Loucy (cell line): ENCODE data around the gene KRTAP4-2.

Experiments used
- H2AFZ ChIP-seq: fragments of 200-600 bp; sonication (generic); 2 replicates; pipeline ENCODE4 v1.6.0; 2016; ENCODE audit warnings: antibody characterized with exemption, mild to moderate bottlenecking, low read length, moderate library complexity
- H3F3A ChIP-seq: fragments of 200-600 bp; 2 replicates; pipeline ENCODE4 v1.6.0; 2016; ENCODE audit warnings: antibody characterized with exemption, low read depth, mild to moderate bottlenecking
- H3K27me3 ChIP-seq: fragments of 200-600 bp; sonication (generic); 2 replicates; pipeline ENCODE4 v1.6.1; 2014; ENCODE audit warnings: low read length, mild to moderate bottlenecking; ENCODE audit not compliant: insufficient read depth, poor library complexity, severe bottlenecking
- H3K36me3 ChIP-seq: fragments of 200-600 bp; sonication (generic); 2 replicates; pipeline ENCODE4 v1.6.1; 2016; ENCODE audit warnings: low read length; ENCODE audit not compliant: insufficient read depth
- H3K4me1 ChIP-seq: fragments of 200-600 bp; sonication (generic); 2 replicates; pipeline ENCODE4 v1.5.1; 2014; ENCODE audit warnings: low read length, mild to moderate bottlenecking; ENCODE audit not compliant: insufficient read depth, poor library complexity, severe bottlenecking
- H3K4me2 ChIP-seq: fragments of 200-600 bp; sonication (generic); 2 replicates; pipeline ENCODE4 v1.6.0; 2014; ENCODE audit warnings: antibody characterized with exemption, low read length, low read depth, mild to moderate bottlenecking; ENCODE audit not compliant: poor library complexity, severe bottlenecking
- H3K4me3 ChIP-seq: fragments of 200-600 bp; sonication (generic); 2 replicates; pipeline ENCODE4 v1.5.1; 2014; ENCODE audit warnings: low read length, mild to moderate bottlenecking, mixed read lengths; ENCODE audit not compliant: poor library complexity, severe bottlenecking
- H3K79me2 ChIP-seq: fragments of 200-600 bp; sonication (generic); 2 replicates; pipeline ENCODE4 v1.6.1; 2014; ENCODE audit warnings: low read length; ENCODE audit not compliant: insufficient read depth
- H3K9ac ChIP-seq: fragments of 200-600 bp; sonication (generic); 2 replicates; pipeline ENCODE4 v1.6.0; 2014; ENCODE audit warnings: mild to moderate bottlenecking, low read depth, low read length, moderate library complexity; ENCODE audit not compliant: poor library complexity, severe bottlenecking
- H3K9me2 ChIP-seq: fragments of 200-600 bp; sonication (generic); replicated peaks from 2 replicates; pipeline ENCODE4 v1.6.1; 2016; ENCODE audit warnings: low read depth, low read length, mixed read lengths
- H3K9me3 ChIP-seq: fragments of 200-600 bp; sonication (generic); 2 replicates; pipeline ENCODE4 v1.6.1; 2014; ENCODE audit warnings: mild to moderate bottlenecking, antibody characterized with exemption, low read length, low read depth; ENCODE audit not compliant: insufficient read depth
- H4K20me1 ChIP-seq: fragments of 200-600 bp; sonication (generic); 2 replicates; pipeline ENCODE4 v1.6.0; 2014; ENCODE audit warnings: antibody characterized with exemption, low read length, mild to moderate bottlenecking; ENCODE audit not compliant: insufficient read depth, poor library complexity, severe bottlenecking
- CTCF ChIP-seq: fragments of 200-600 bp; sonication (generic); conservative IDR thresholded peaks from 2 replicates; pipeline ENCODE4 v1.5.1; 2014; ENCODE audit warnings: mild to moderate bottlenecking, antibody characterized with exemption, low read length
- EZH2phosphoT487 ChIP-seq: fragments of 200-600 bp; IDR thresholded peaks from 2 replicates; pipeline ENCODE4 v1.6.1; 2018; ENCODE audit warnings: antibody characterized with exemption, mild to moderate bottlenecking, moderate library complexity, borderline replicate concordance

The KRTAP4-2 gene

GRCh38 chr17:41147531-41148204 is 30.4 kb downstream of the KRTAP4-2 start:
- Histone ChIP-seq H4K20me1 (no peaks in the 10 kb centered on the region), H3K4me1 (peaks cover 4% of the 10 kb centered on the region), H3K9me3 (peaks cover 4% of the 10 kb centered on the region; the same call in 1 of the 2 replicates), H3K27me3 (no peaks in the 10 kb centered on the region), H2AFZ (no peak overlapping the region), H3K4me2 (no peak overlapping the region), H3F3A (no peaks in the 10 kb centered on the region), H3K36me3 (no peaks in the 10 kb centered on the region), H3K79me2 (no peaks in the 10 kb centered on the region), H3K9ac (no peak overlapping the region), H3K4me3 (no peak overlapping the region), H3K9me2 (no peaks in the 10 kb centered on the region)
- TF ChIP-seq EZH2phosphoT487 (no peak), CTCF (no peak)

- no peak overlapping the region for H3K4me3 ChIP-seq
- no peaks in the 10 kb centered on the region for H3K27me3 ChIP-seq
- peaks cover 4% of the 10 kb centered on the region for H3K4me1 ChIP-seq
- H3K9ac ChIP-seq: no peak overlapping the region
- no peak overlapping the region for H3K4me2 ChIP-seq
- peaks cover 8% of the 10 kb centered on the region; the same call in 1 of the 2 replicates for H3K9me3 ChIP-seq
- H3K36me3 ChIP-seq: no peaks in the 10 kb centered on the region
- H3K79me2 ChIP-seq: no peaks in the 10 kb centered on the region
- no peaks in the 10 kb centered on the region for H3K9me2 ChIP-seq
- H2AFZ ChIP-seq: no peak overlapping the region
- H3F3A ChIP-seq: no peaks in the 10 kb centered on the region
- no peak for TF ChIP-seq CTCF
- no peak for TF ChIP-seq EZH2phosphoT487
- H4K20me1 ChIP-seq: no peaks in the 10 kb centered on the region
Observed at GRCh38 chr17:41145261-41145660, 32.8 kb downstream of the KRTAP4-2 start.

- Histone ChIP-seq H3K36me3 (no peaks in the 10 kb centered on the region), H3K27me3 (no peaks in the 10 kb centered on the region), H3K9ac (no peak overlapping the region), H2AFZ (no peak overlapping the region), H3K4me1 (peaks cover 4% of the 10 kb centered on the region), H3K4me2 (no peak overlapping the region), H3K79me2 (no peaks in the 10 kb centered on the region), H3K4me3 (no peak overlapping the region), H3K9me3 (peaks cover 9% of the 10 kb centered on the region; the same call in 1 of the 2 replicates), H3K9me2 (no peaks in the 10 kb centered on the region), H4K20me1 (no peaks in the 10 kb centered on the region), H3F3A (no peaks in the 10 kb centered on the region)
- TF ChIP-seq EZH2phosphoT487 (no peak), CTCF (no peak)
Observed at GRCh38 chr17:41144846-41145245, 33.2 kb downstream of the KRTAP4-2 start.
